Caco-2 (cell line): ENCODE results near the gene ZNF597. TPM values are rescaled to one million over a fixed set of nuclear protein-coding genes. Genes with fewer than 3 reads are reported as not detected.

Source experiments
- BruUV-seq: library from RNA; stranded (reverse); fragments of 400-500 nt; replicated peaks from 2 replicates; lab custom pipeline; 2021; lab: Mats Ljungman, UMichigan
- CTCF ChIA-PET: fragments of 300-600 bp; sonication (Branson Sonifier 250); formaldehyde crosslinking; loops from one replicate; lab custom pipeline; 2022; ENCODE audit warnings: antibody characterized with exemption; lab: Charles Lee
- POLR2A ChIA-PET: fragments of 300-600 bp; sonication (Branson Sonifier 250); formaldehyde crosslinking; loops from one replicate; lab custom pipeline; 2022; ENCODE audit warnings: antibody characterized with exemption; lab: Charles Lee
- DNase-seq, 2 experiments: peaks; one replicate each; pipeline versions ENCODE4 v3.0.0 to v3.0.0-alpha.2; 2020 to 2022
- H3K27me3 ChIP-seq: replicated peaks from 2 replicates; pipeline ENCODE4 v1.6.0; 2011; ENCODE audit warnings: low read length; ENCODE audit not compliant: control insufficient read depth, insufficient read depth
- H3K36me3 ChIP-seq: 2 replicates; pipeline ENCODE4 v1.5.1; 2011; ENCODE audit warnings: low read length; ENCODE audit not compliant: control insufficient read depth, insufficient read depth
- H3K4me1 ChIP-seq: fragments of 250-450 bp; sonication (Bioruptor Pico); 2 replicates; pipeline ENCODE4 v1.5.1; 2020; ENCODE audit warnings: mild to moderate bottlenecking
- H3K4me3 ChIP-seq: 2 replicates; pipeline ENCODE4 v1.5.1; 2011; ENCODE audit warnings: low read depth, mild to moderate bottlenecking, control low read depth, low read length
- H3K9me3 ChIP-seq: fragments of 250-450 bp; sonication (Bioruptor Pico); 2 replicates; pipeline ENCODE4 v1.5.1; 2020; ENCODE audit warnings: mild to moderate bottlenecking, moderate library complexity
- H3K27ac Mint-ChIP-seq: one replicate; pipeline ENCODE4 v1.8.0; 2022; ENCODE audit warnings: mixed read lengths; ENCODE audit not compliant: unreplicated experiment
- H3K27me3 Mint-ChIP-seq: one replicate; pipeline ENCODE4 v1.8.0; 2022; ENCODE audit warnings: mixed read lengths; ENCODE audit not compliant: insufficient read depth, unreplicated experiment
- H3K36me3 Mint-ChIP-seq: one replicate; pipeline ENCODE4 v1.8.0; 2022; ENCODE audit warnings: mild to moderate bottlenecking, mixed read lengths; ENCODE audit not compliant: insufficient read depth, unreplicated experiment
- H3K4me1 Mint-ChIP-seq: one replicate; pipeline ENCODE4 v1.8.0; 2022; ENCODE audit warnings: low read depth, mixed read lengths; ENCODE audit not compliant: unreplicated experiment
- H3K4me3 Mint-ChIP-seq: one replicate; pipeline ENCODE4 v1.8.0; 2022; ENCODE audit warnings: mild to moderate bottlenecking, moderate library complexity, mixed read lengths; ENCODE audit not compliant: unreplicated experiment
- H3K9me3 Mint-ChIP-seq: one replicate; pipeline ENCODE4 v1.8.0; 2022; ENCODE audit warnings: mixed read lengths; ENCODE audit not compliant: unreplicated experiment
- CTCF ChIP-seq, 2 experiments: fragments of 200-600 bp in 1 of 2; IDR thresholded peaks; 1 replicate in 1 of 2; 2 replicates in 1 of 2; pipeline versions ENCODE4 v1.5.1 to v1.8.0; 2011 to 2022; ENCODE audit warnings: antibody characterized with exemption in 1 of 2, control low read depth in 1 of 2, inconsistent platforms in 1 of 2, low read depth in 1 of 2, low read length in 1 of 2, mild to moderate bottlenecking in 1 of 2, moderate library complexity in 1 of 2; ENCODE audit not compliant: insufficient read depth in 1 of 2, severe bottlenecking in 1 of 2, unreplicated experiment in 1 of 2
- intact Hi-C: fragments of 100-400 bp; cut with micrococcal nuclease; formaldehyde crosslinking; loops from one replicate; pipeline ENCODE4 v1.10.0; 2022; ENCODE audit not compliant: unreplicated experiment
- total RNA-seq: library from RNA; stranded (reverse); gene quantifications from 2 replicates; pipeline ENCODE4 v1.2.3, GENCODE V29; 2022

ZNF597 gene
- total RNA-seq, 1 experiment from 2014 or later, result 3.8 TPM

GRCh38 chr16:3468501-3468900, 25.2 kb upstream of the ZNF597 start:
- Histone ChIP-seq H3K4me3 (no peak overlapping the region), H3K36me3 (peaks cover 1% of the 10 kb centered on the region; the same call in 1 of the 2 replicates), H3K9me3 (no peaks in the 10 kb centered on the region), H3K4me1 (no peaks in the 10 kb centered on the region), H3K27me3 (no peaks in the 10 kb centered on the region)
- BruUV-seq, result no TSS peak
- peak overlapping the region; percentile 55 for H3K27ac Mint-ChIP-seq
- H3K36me3 Mint-ChIP-seq, result peaks cover 52% of the 10 kb centered on the region
- DNase-seq, result no peak
- POLR2A ChIA-PET, result interaction anchor here (0.6 kb wide), 1 partner anchor 333 kb away, joined by 3 read pairs; no protein-coding TSS in a partner anchor
- H3K4me1 Mint-ChIP-seq, result peaks cover 9% of the 10 kb centered on the region
- intact Hi-C loops, result no loop called here
- H3K27me3 Mint-ChIP-seq, result no peaks in the 10 kb centered on the region
- no peak for TF ChIP-seq CTCF (IDR thresholded peaks at IDR 0.05; ENCODE audit: insufficient read depth in 1 of 2, low read depth in 1 of 2, low read length in 1 of 2, severe bottlenecking in 1 of 2, unreplicated experiment in 1 of 2)
- H3K4me3 Mint-ChIP-seq, result no peak overlapping the region
- H3K9me3 Mint-ChIP-seq, result no peaks in the 10 kb centered on the region
- CTCF ChIA-PET, result no interaction called here

- H3K4me1 Mint-ChIP-seq, result peaks cover 9% of the 10 kb centered on the region
- H3K4me3 Mint-ChIP-seq, result no peak overlapping the region
- H3K27ac Mint-ChIP-seq, result peak overlapping the region; percentile 55
- Histone ChIP-seq H3K4me1 (no peaks in the 10 kb centered on the region), H3K9me3 (no peaks in the 10 kb centered on the region), H3K36me3 (peaks cover 1% of the 10 kb centered on the region; the same call in 1 of the 2 replicates), H3K4me3 (no peak overlapping the region), H3K27me3 (no peaks in the 10 kb centered on the region)
- no TSS peak for BruUV-seq
- H3K27me3 Mint-ChIP-seq, result no peaks in the 10 kb centered on the region
- no peak for DNase-seq
- ChIA-PET CTCF (no interaction called here), POLR2A (no interaction called here)
- intact Hi-C loops, result no loop called here
- no peak for TF ChIP-seq CTCF (IDR thresholded peaks at IDR 0.05; ENCODE audit: insufficient read depth in 1 of 2, low read depth in 1 of 2, low read length in 1 of 2, severe bottlenecking in 1 of 2, unreplicated experiment in 1 of 2)
- H3K9me3 Mint-ChIP-seq, result no peaks in the 10 kb centered on the region
- H3K36me3 Mint-ChIP-seq, result peaks cover 51% of the 10 kb centered on the region
These were observed 24.6 kb upstream of the ZNF597 start for GRCh38 chr16:3467921-3468320.

- CTCF ChIA-PET, result no interaction called here
- Mint-ChIP-seq H3K9me3 (no peaks in the 10 kb centered on the region), H3K27me3 (no peaks in the 10 kb centered on the region), H3K27ac (peak overlapping the region; percentile 55), H3K36me3 (peaks cover 49% of the 10 kb centered on the region), H3K4me1 (peaks cover 14% of the 10 kb centered on the region), H3K4me3 (no peak overlapping the region)
- Histone ChIP-seq H3K27me3 (no peaks in the 10 kb centered on the region), H3K9me3 (no peaks in the 10 kb centered on the region), H3K4me1 (no peaks in the 10 kb centered on the region), H3K4me3 (no peak overlapping the region), H3K36me3 (peaks cover 1% of the 10 kb centered on the region; the same call in 1 of the 2 replicates)
- no peak for TF ChIP-seq CTCF (IDR thresholded peaks at IDR 0.05; ENCODE audit: insufficient read depth in 1 of 2, low read depth in 1 of 2, low read length in 1 of 2, severe bottlenecking in 1 of 2, unreplicated experiment in 1 of 2)
- no peak for DNase-seq
- intact Hi-C loops, result no loop called here
- POLR2A ChIA-PET, result no interaction called here
- no TSS peak for BruUV-seq
These were observed 23.9 kb upstream of the ZNF597 start for GRCh38 chr16:3467182-3467581.
